HG02571 (cell line): ENCODE measurements around the gene CCN2.
A peak's percentile ranks its signal among the peaks of the same experiment; 100 is the strongest.
"Not testable (repeated sequence)": the region's sequence is repeated elsewhere in the genome, so short reads cannot be mapped to it uniquely, and the experiment has no call there.

ENCODE experiments used
- ATAC-seq: cut with Tn5 transposase; IDR thresholded peaks from one replicate; pipeline ENCODE4 v1.9.1; 2021; ENCODE audit warnings: mild to moderate bottlenecking, moderate library complexity; ENCODE audit not compliant: unreplicated experiment

CCN2 gene

GRCh38 chr6:131910956-131911355 is 40.2 kb downstream of the CCN2 start:
- ATAC-seq: no peak

GRCh38 chr6:131910219-131910589 is 41.0 kb downstream of the CCN2 start:
- ATAC-seq: no peak

- peak; percentile 99 for ATAC-seq
These were observed 41.6 kb downstream of the CCN2 start for GRCh38 chr6:131909408-131910218.

- ATAC-seq: not testable (repeated sequence)
These were observed 42.4 kb downstream of the CCN2 start for GRCh38 chr6:131908787-131909186.

GRCh38 chr6:131903734-131904133 is 47.4 kb downstream of the CCN2 start:
- not testable (repeated sequence) for ATAC-seq

- not testable (repeated sequence) for ATAC-seq
These were observed 49.8 kb downstream of the CCN2 start for GRCh38 chr6:131901326-131901873.

GRCh38 chr6:131900231-131900630 is 50.9 kb downstream of the CCN2 start:
- ATAC-seq: no peak

GRCh38 chr6:131898718-131899117 is 52.5 kb downstream of the CCN2 start:
- no peak for ATAC-seq
